Glutamatergic neuron (in vitro differentiated cells): ENCODE measurements around the gene GPR21. TPM values are rescaled to one million over a fixed set of nuclear protein-coding genes. Genes with fewer than 3 reads are reported as not detected.

Experiments used
- DNase-seq: peaks from one replicate; pipeline ENCODE4 v3.0.0; 2022
- H3K27ac Mint-ChIP-seq: one replicate; pipeline ENCODE4 v1.8.0; 2020; ENCODE audit warnings: mild to moderate bottlenecking, mixed read lengths, inconsistent platforms; ENCODE audit not compliant: unreplicated experiment
- H3K27me3 Mint-ChIP-seq: one replicate; pipeline ENCODE4 v1.8.0; 2020; ENCODE audit warnings: mild to moderate bottlenecking, moderate library complexity, mixed read lengths, inconsistent platforms; ENCODE audit not compliant: unreplicated experiment
- H3K36me3 Mint-ChIP-seq: one replicate; pipeline ENCODE4 v1.8.0; 2020; ENCODE audit warnings: mild to moderate bottlenecking, mixed read lengths, inconsistent platforms; ENCODE audit not compliant: unreplicated experiment
- H3K4me1 Mint-ChIP-seq: one replicate; pipeline ENCODE4 v1.8.0; 2020; ENCODE audit warnings: mild to moderate bottlenecking, low read depth, mixed read lengths, inconsistent platforms; ENCODE audit not compliant: unreplicated experiment
- H3K4me3 Mint-ChIP-seq: one replicate; pipeline ENCODE4 v1.8.0; 2020; ENCODE audit warnings: mild to moderate bottlenecking, mixed read lengths, inconsistent platforms; ENCODE audit not compliant: unreplicated experiment
- H3K9me3 Mint-ChIP-seq: one replicate; pipeline ENCODE4 v1.8.0; 2020; ENCODE audit warnings: mild to moderate bottlenecking, moderate library complexity, mixed read lengths, inconsistent platforms; ENCODE audit not compliant: unreplicated experiment
- CTCF ChIP-seq: fragments of 200-600 bp; sonication (generic); IDR thresholded peaks from one replicate; pipeline ENCODE4 v1.5.0; 2021; ENCODE audit not compliant: partially characterized antibody, unreplicated experiment
- total RNA-seq: library from RNA; stranded (reverse); fragmentation: NEBNext Ultra II Directional; extraction: Animal tissue kit (Norgen Biotek cat#: 25700); gene quantifications from one replicate; pipeline ENCODE4 v1.2.1, GENCODE V29; 2021; ENCODE audit not compliant: unreplicated experiment

GPR21 gene
- total RNA-seq, 1 donor from 2014 or later, result 3.8 TPM

- Mint-ChIP-seq H3K4me1 (peaks cover 4% of the 10 kb centered on the region), H3K36me3 (no peaks in the 10 kb centered on the region), H3K4me3 (no peak overlapping the region), H3K27me3 (no peaks in the 10 kb centered on the region), H3K27ac (no peak overlapping the region), H3K9me3 (no peaks in the 10 kb centered on the region)
- TF ChIP-seq CTCF, result no peak
- DNase-seq, result no peak
These were observed 40.0 kb downstream of the GPR21 start for GRCh38 chr9:123073441-123073840.

- Mint-ChIP-seq H3K27me3 (no peaks in the 10 kb centered on the region), H3K27ac (no peak overlapping the region), H3K9me3 (no peaks in the 10 kb centered on the region), H3K4me1 (peaks cover 4% of the 10 kb centered on the region), H3K36me3 (no peaks in the 10 kb centered on the region), H3K4me3 (no peak overlapping the region)
- no peak for DNase-seq
- TF ChIP-seq CTCF, result no peak
These were observed 40.5 kb downstream of the GPR21 start for GRCh38 chr9:123073991-123074422.

- no peaks in the 10 kb centered on the region for H3K9me3 Mint-ChIP-seq
- no peak overlapping the region for H3K4me3 Mint-ChIP-seq
- DNase-seq, result no peak
- H3K27me3 Mint-ChIP-seq, result no peaks in the 10 kb centered on the region
- no peak for TF ChIP-seq CTCF
- H3K36me3 Mint-ChIP-seq, result no peaks in the 10 kb centered on the region
- H3K27ac Mint-ChIP-seq, result peak overlapping the region; percentile 53
- H3K4me1 Mint-ChIP-seq, result peaks cover 4% of the 10 kb centered on the region
These were observed 41.2 kb downstream of the GPR21 start for GRCh38 chr9:123074628-123075027.

- H3K9me3 Mint-ChIP-seq, result no peaks in the 10 kb centered on the region
- DNase-seq, result no peak
- H3K36me3 Mint-ChIP-seq, result no peaks in the 10 kb centered on the region
- no peaks in the 10 kb centered on the region for H3K4me1 Mint-ChIP-seq
- no peak overlapping the region for H3K27ac Mint-ChIP-seq
- no peak overlapping the region for H3K4me3 Mint-ChIP-seq
- no peak for TF ChIP-seq CTCF
- no peaks in the 10 kb centered on the region for H3K27me3 Mint-ChIP-seq
These were observed 47.0 kb downstream of the GPR21 start for GRCh38 chr9:123080444-123080843.

GRCh38 chr9:123081824-123082223 is 48.4 kb downstream of the GPR21 start:
- DNase-seq, result no peak
- H3K9me3 Mint-ChIP-seq, result no peaks in the 10 kb centered on the region
- H3K36me3 Mint-ChIP-seq, result no peaks in the 10 kb centered on the region
- H3K4me3 Mint-ChIP-seq, result no peak overlapping the region
- no peak overlapping the region for H3K27ac Mint-ChIP-seq
- no peaks in the 10 kb centered on the region for H3K4me1 Mint-ChIP-seq
- TF ChIP-seq CTCF, result peak; percentile 69
- no peaks in the 10 kb centered on the region for H3K27me3 Mint-ChIP-seq
